ENCODE measurements around the gene FBN1. TPM values are rescaled to one million over a fixed set of nuclear protein-coding genes. Genes with fewer than 3 reads are reported as not detected.

Gene FBN1
- total RNA-seq, 1 donor from 2014 or later: 0.80 TPM

DNA sequence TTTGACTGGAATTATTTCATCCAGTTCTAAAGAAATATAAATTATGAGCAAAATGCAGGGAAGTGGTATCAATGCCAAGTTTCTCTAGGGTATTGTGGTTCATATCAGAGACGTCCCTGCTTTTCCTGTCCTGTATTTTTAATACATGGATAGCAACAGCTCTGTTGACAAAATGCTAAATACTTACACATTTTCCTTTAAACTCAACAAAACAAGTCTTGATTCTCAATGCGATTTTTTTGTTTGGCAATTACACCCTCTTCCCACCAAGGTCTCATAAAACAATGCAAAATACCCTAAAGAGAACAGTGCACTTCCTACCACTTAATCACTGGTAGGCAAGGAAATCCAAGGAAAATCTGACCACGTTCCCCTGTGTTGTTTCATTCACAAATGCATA lies 194.3 kb downstream of the FBN1 start:
- Mint-ChIP-seq H3K27ac (no peak overlapping the region), H3K36me3 (ENCODE audit: low read depth) (no peaks in the 10 kb centered on the region), H3K9me3 (no peaks in the 10 kb centered on the region), H3K4me3 (ENCODE audit: low read depth) (no peak overlapping the region), H3K27me3 (ENCODE audit: low read depth) (no peaks in the 10 kb centered on the region), H3K4me1 (ENCODE audit: low read depth) (no peaks in the 10 kb centered on the region)
- DNase-seq (ENCODE audit: low spot score): no peak
- intact Hi-C loops (cut with micrococcal nuclease): no loop called here

DNA sequence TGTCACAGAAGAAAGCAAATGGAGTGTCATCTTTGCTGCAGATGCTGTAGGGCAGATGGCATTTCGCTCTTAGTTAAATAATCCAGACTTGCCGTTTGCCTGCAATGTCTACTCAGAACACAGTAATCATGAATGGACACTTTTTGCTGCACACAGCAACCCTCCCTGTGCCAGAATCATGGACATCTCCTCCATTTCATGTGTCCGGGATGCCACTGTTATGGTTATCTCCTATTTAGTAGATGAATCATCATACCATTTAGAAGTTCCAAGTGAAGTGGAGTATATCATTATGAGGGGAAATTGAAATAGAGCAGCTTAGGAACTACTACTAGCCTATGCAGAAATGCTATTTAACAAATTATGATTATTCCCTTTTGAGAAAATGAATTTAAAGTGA lies 195.8 kb downstream of the FBN1 start:
- intact Hi-C loops (cut with micrococcal nuclease): no loop called here
- Mint-ChIP-seq H3K4me1 (ENCODE audit: low read depth) (no peaks in the 10 kb centered on the region), H3K27ac (no peak overlapping the region), H3K9me3 (no peaks in the 10 kb centered on the region), H3K4me3 (ENCODE audit: low read depth) (no peak overlapping the region), H3K36me3 (ENCODE audit: low read depth) (no peaks in the 10 kb centered on the region), H3K27me3 (ENCODE audit: low read depth) (no peaks in the 10 kb centered on the region)
- DNase-seq (ENCODE audit: low spot score): no peak

DNA sequence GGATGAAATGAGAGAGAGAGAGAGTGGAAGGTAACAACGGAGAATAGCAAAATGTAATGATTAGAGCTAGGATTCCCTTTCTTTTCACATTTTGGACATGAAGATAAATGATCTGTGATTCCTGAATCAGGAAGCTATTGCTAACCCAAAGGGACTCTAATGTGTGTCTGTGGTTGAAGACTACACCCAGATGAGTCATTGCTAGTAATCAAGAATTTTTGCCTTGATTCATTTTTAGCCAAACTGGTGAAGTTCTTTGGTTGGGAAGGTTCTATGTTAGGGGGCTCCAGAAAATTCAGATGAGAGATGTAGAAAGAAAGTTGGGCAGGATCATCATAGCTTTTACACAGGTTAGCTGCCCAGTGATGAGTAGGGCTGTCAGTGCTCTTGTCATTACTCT lies 197.9 kb downstream of the FBN1 start:
- no peaks in the 10 kb centered on the region for H3K9me3 Mint-ChIP-seq

DNA sequence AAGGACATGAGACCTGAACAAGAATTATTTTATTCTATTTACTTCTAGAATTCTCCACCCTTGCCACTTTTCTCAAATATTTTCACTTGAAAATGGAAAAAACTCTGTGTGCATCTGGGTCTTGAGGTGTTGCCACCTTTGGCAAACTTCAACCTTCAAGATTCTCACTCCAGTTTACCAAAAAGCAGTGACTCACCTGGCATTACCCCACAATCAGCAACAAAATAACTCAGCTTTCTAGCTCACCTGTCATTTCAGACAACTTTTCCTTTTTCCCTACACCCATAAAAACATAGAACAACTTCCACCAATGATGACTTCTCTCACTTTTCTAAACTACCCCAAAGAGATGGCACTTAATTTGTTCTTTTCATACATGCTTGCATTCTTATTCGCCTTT lies 198.5 kb downstream of the FBN1 start:
- Mint-ChIP-seq H3K4me3 (ENCODE audit: low read depth) (no peak overlapping the region), H3K27me3 (ENCODE audit: low read depth) (no peaks in the 10 kb centered on the region), H3K9me3 (no peaks in the 10 kb centered on the region), H3K27ac (no peak overlapping the region), H3K36me3 (ENCODE audit: low read depth) (no peaks in the 10 kb centered on the region), H3K4me1 (ENCODE audit: low read depth) (no peaks in the 10 kb centered on the region)
- DNase-seq (ENCODE audit: low spot score): no peak
- intact Hi-C loops (cut with micrococcal nuclease): no loop called here

More for the DNA sequence above, 197.9 kb downstream of the FBN1 start:
- no peak overlapping the region for H3K27ac Mint-ChIP-seq
- H3K27me3 Mint-ChIP-seq (ENCODE audit: low read depth): no peaks in the 10 kb centered on the region
- H3K4me3 Mint-ChIP-seq (ENCODE audit: low read depth): no peak overlapping the region
- no peaks in the 10 kb centered on the region for H3K4me1 Mint-ChIP-seq (ENCODE audit: low read depth)
- DNase-seq (ENCODE audit: low spot score): no peak
- intact Hi-C loops (cut with micrococcal nuclease): no loop called here
- H3K36me3 Mint-ChIP-seq (ENCODE audit: low read depth): no peaks in the 10 kb centered on the region

DNA sequence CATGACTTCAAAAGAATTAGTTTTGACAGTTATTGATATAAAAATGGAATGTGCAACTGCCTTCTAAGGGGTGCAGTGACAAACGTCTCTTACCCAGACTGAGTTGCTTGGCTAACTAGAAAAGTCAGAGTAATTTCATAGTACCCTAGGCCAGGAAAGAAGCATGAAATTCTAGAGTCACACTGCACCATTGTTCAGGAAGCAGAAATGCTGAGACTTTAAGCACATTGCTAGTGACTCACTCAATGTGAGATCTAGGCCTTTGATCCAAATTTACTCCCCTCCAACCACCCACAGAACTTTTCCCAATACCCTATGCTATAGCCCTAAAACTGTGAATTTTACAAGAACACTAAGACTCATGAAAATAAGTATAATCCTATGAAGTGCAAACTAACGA lies 203.5 kb downstream of the FBN1 start:
- H3K27ac Mint-ChIP-seq: no peak overlapping the region
- intact Hi-C loops (cut with micrococcal nuclease): no loop called here
- no peak overlapping the region for H3K4me3 Mint-ChIP-seq (ENCODE audit: low read depth)
- H3K27me3 Mint-ChIP-seq (ENCODE audit: low read depth): no peaks in the 10 kb centered on the region
- no peaks in the 10 kb centered on the region for H3K9me3 Mint-ChIP-seq
- H3K36me3 Mint-ChIP-seq (ENCODE audit: low read depth): no peaks in the 10 kb centered on the region
- no peaks in the 10 kb centered on the region for H3K4me1 Mint-ChIP-seq (ENCODE audit: low read depth)
- DNase-seq (ENCODE audit: low spot score): no peak

DNA sequence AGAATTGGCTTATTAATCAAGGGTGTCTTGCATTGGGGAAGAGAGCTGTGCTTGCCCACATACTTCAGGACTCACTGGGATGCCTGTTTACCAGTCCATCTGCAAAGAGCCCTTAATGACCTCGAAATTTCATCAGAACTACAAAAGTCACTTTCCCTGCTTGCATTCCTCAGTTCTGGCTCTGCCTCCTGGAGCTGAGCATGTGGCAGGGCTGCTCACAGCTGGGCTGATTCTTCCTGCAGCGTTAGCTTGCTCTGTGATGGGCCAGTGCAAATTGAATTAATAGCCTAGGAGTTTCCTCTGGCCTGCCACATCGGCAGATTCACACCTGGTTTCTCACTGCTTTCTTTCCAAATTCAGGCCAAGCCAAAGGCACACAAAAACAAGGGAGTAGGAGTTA lies 205.4 kb downstream of the FBN1 start:
- no peaks in the 10 kb centered on the region for H3K27me3 Mint-ChIP-seq (ENCODE audit: low read depth)
- no peak overlapping the region for H3K4me3 Mint-ChIP-seq (ENCODE audit: low read depth)
- no peaks in the 10 kb centered on the region for H3K9me3 Mint-ChIP-seq
- no peaks in the 10 kb centered on the region for H3K36me3 Mint-ChIP-seq (ENCODE audit: low read depth)
- DNase-seq (ENCODE audit: low spot score): no peak
- no peak overlapping the region for H3K27ac Mint-ChIP-seq
- intact Hi-C loops (cut with micrococcal nuclease): no loop called here
- H3K4me1 Mint-ChIP-seq (ENCODE audit: low read depth): no peaks in the 10 kb centered on the region

DNA sequence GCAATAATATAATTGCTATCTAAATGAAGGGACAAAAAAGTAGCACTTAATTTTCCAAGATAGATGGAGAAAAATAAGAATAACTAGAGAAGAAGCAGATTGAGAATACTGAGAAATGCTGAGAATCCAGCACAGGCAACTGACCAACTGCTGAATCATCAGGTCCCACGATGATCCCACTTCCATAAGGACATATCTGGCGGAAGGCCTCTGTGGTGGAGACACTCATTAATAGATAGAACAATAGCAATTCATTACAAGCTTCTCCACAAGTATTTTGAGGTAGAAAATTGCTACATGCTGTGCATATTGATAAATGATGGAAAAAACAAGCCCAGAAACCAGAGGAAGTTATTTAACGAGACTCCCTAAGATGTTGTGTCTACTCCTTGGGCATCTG lies 208.3 kb downstream of the FBN1 start:
- DNase-seq (ENCODE audit: low spot score): no peak
- Mint-ChIP-seq H3K4me3 (ENCODE audit: low read depth) (no peak overlapping the region), H3K27ac (no peak overlapping the region), H3K9me3 (no peaks in the 10 kb centered on the region), H3K4me1 (ENCODE audit: low read depth) (peaks cover 3% of the 10 kb centered on the region), H3K36me3 (ENCODE audit: low read depth) (no peaks in the 10 kb centered on the region), H3K27me3 (ENCODE audit: low read depth) (no peaks in the 10 kb centered on the region)
- intact Hi-C loops (cut with micrococcal nuclease): no loop called here

DNA sequence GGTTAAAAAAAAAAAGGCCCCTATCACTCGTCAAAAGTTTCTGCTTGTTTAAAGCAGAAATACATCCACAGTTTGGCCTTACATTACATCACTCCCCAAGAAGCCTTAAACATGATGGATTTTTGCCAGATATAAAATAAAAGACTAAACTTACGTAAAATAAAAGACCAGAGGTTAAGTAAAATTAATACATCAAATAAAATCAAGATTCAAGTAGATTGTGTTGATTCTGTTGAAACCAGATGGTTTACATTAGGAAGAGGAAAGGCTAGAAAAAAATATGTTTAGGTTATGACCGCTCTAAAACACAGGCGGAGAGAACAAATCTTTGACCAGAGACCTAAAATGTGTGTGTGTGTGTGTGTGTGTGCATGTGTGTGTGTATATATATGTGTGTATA lies 210.2 kb downstream of the FBN1 start:
- Mint-ChIP-seq H3K27ac (no peak overlapping the region), H3K4me1 (ENCODE audit: low read depth) (peaks cover 3% of the 10 kb centered on the region), H3K4me3 (ENCODE audit: low read depth) (no peak overlapping the region), H3K36me3 (ENCODE audit: low read depth) (no peaks in the 10 kb centered on the region), H3K9me3 (no peaks in the 10 kb centered on the region), H3K27me3 (ENCODE audit: low read depth) (no peaks in the 10 kb centered on the region)
- DNase-seq (ENCODE audit: low spot score): no peak
- intact Hi-C loops (cut with micrococcal nuclease): no loop called here

DNA sequence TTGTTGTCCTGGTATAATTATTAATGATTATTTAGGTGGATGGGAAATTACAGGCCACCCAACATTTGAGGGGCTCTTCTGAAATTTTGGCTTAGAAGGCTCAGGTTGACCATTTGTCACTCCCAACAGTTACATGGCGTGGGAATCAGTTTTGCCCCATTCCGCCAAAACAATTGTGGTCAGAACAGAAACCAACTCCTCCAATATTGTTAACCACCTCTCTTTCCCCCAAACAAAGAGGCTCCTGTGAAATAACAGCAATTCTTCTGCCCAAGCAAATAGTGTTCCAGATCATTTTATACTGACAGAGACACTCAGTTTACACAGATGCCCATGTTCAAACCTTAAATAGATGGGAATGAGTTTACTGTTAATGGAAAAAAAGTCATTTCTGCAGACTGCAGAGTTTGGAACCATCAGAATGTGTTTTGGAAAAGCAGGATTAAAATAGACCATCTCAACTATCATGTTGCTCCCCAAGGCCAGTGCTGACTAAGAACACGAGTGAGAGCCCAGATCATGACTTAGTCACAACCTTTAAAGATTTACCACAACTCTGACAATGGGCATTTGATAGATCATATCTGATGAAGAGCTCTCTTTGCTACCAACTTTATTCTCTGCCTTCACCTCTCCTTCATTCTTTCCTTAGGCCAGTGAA lies 212.2 kb downstream of the FBN1 start:
- H3K4me1 Mint-ChIP-seq (ENCODE audit: low read depth): peaks cover 3% of the 10 kb centered on the region
- DNase-seq (ENCODE audit: low spot score): no peak
- intact Hi-C loops (cut with micrococcal nuclease): no loop called here

DNA sequence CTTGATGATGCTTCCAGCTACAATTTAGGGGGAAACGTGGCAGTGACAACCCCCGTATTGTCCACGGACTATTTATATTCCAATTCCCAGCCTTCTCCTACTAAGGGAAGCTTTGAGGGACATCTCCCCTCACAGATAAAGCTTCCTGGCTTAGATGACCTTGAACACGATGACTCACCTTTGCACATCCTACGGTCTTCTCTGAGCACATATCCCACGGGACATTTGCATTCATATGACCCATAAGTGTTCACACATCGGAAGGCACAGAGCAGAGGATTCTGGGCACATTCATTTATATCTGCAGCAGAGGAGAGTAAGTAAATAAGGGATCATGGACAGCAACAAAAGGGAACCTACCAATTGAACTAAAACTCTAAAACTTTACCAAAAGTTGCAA lies 212.8 kb downstream of the FBN1 start:
- Mint-ChIP-seq H3K4me3 (ENCODE audit: low read depth) (no peak overlapping the region), H3K36me3 (ENCODE audit: low read depth) (no peaks in the 10 kb centered on the region), H3K4me1 (ENCODE audit: low read depth) (peaks cover 3% of the 10 kb centered on the region), H3K27me3 (ENCODE audit: low read depth) (no peaks in the 10 kb centered on the region), H3K27ac (no peak overlapping the region), H3K9me3 (no peaks in the 10 kb centered on the region)
- DNase-seq (ENCODE audit: low spot score): no peak
- intact Hi-C loops (cut with micrococcal nuclease): no loop called here

More for the DNA sequence above, 212.2 kb downstream of the FBN1 start:
- no peaks in the 10 kb centered on the region for H3K27me3 Mint-ChIP-seq (ENCODE audit: low read depth)
- H3K9me3 Mint-ChIP-seq: no peaks in the 10 kb centered on the region
- H3K27ac Mint-ChIP-seq: no peak overlapping the region
- no peaks in the 10 kb centered on the region for H3K36me3 Mint-ChIP-seq (ENCODE audit: low read depth)
- H3K4me3 Mint-ChIP-seq (ENCODE audit: low read depth): no peak overlapping the region

DNA sequence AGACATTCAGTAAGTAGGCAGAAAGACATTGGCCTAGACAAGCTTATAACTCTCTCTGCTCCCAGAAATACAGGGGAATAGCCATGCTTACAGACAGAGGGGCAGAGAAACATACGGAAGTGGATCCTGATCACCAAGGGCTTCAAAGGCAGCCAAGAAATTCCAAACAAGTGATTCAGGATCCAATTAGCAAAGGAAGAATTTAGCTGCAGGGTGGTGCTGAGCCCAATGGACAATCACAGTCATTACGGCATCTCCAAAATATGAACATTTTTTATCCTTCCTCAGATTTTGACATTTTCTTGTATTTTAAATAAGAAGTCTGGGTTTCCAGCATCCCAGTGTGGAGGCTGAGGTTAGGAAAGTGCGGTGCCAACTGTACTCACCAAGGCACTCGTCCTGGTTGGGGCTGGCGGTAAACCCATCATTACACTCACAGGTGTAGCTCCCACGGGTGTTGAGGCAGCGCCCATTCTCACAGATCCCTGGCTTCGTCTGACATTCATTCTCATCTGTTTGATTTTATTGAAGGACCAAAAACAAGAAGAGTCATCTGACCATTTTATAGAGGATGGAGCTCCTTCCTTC lies 217.5 kb downstream of the FBN1 start:
- intact Hi-C loops (cut with micrococcal nuclease): no loop called here

DNA sequence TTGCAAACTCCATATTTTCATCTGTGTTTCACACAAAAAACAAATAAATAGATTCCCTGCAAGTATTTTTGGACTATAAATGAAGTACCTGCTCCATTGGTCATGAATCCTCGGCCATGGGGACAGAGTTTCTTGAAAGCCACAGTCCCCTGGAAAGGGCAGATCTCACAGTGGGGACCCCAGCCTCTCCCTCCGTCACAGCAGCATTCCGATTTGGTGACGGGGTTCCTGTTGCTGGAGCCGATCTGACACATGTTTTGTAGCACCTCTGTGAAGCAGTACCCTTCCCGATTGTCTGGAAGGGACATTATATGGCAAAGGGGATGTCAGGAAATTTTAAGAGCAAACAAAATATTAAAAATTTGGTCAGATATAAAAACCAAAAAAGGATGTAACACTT lies 218.0 kb downstream of the FBN1 start:
- intact Hi-C loops (cut with micrococcal nuclease): no loop called here
- H3K36me3 Mint-ChIP-seq (ENCODE audit: low read depth): no peaks in the 10 kb centered on the region
- no peak for DNase-seq (ENCODE audit: low spot score)
- no peaks in the 10 kb centered on the region for H3K9me3 Mint-ChIP-seq
- no peak overlapping the region for H3K4me3 Mint-ChIP-seq (ENCODE audit: low read depth)
- no peaks in the 10 kb centered on the region for H3K27me3 Mint-ChIP-seq (ENCODE audit: low read depth)
- H3K4me1 Mint-ChIP-seq (ENCODE audit: low read depth): no peaks in the 10 kb centered on the region
- no peak overlapping the region for H3K27ac Mint-ChIP-seq

More for the DNA sequence above, 217.5 kb downstream of the FBN1 start:
- H3K4me1 Mint-ChIP-seq (ENCODE audit: low read depth): no peaks in the 10 kb centered on the region
- no peaks in the 10 kb centered on the region for H3K27me3 Mint-ChIP-seq (ENCODE audit: low read depth)
- H3K9me3 Mint-ChIP-seq: no peaks in the 10 kb centered on the region
- no peak for DNase-seq (ENCODE audit: low spot score)
- H3K36me3 Mint-ChIP-seq (ENCODE audit: low read depth): no peaks in the 10 kb centered on the region
- no peak overlapping the region for H3K4me3 Mint-ChIP-seq (ENCODE audit: low read depth)
- no peak overlapping the region for H3K27ac Mint-ChIP-seq

DNA sequence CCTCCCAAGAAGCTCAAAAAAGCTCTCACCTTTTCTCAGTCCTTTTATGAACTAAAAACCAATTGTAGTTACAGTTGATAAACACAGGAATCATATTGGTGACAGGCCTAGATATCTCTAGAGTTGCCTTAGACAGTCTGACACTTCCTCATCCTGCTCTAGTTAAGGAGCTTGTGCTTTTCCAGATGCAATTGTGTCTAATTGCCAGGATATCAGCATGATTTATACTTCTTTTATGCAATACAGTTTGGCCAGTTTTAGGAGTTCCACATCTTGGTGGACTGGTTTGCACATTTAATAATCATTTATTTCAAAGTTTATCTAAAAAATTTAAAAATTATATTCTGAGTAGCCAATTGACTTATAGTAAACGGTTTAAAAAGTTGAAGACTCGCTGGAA lies 218.6 kb downstream of the FBN1 start:
- H3K4me1 Mint-ChIP-seq (ENCODE audit: low read depth): no peaks in the 10 kb centered on the region
- intact Hi-C loops (cut with micrococcal nuclease): no loop called here
- H3K4me3 Mint-ChIP-seq (ENCODE audit: low read depth): no peak overlapping the region
- no peak for DNase-seq (ENCODE audit: low spot score)
- no peaks in the 10 kb centered on the region for H3K9me3 Mint-ChIP-seq
- no peaks in the 10 kb centered on the region for H3K36me3 Mint-ChIP-seq (ENCODE audit: low read depth)
- no peak overlapping the region for H3K27ac Mint-ChIP-seq
- H3K27me3 Mint-ChIP-seq (ENCODE audit: low read depth): no peaks in the 10 kb centered on the region

DNA sequence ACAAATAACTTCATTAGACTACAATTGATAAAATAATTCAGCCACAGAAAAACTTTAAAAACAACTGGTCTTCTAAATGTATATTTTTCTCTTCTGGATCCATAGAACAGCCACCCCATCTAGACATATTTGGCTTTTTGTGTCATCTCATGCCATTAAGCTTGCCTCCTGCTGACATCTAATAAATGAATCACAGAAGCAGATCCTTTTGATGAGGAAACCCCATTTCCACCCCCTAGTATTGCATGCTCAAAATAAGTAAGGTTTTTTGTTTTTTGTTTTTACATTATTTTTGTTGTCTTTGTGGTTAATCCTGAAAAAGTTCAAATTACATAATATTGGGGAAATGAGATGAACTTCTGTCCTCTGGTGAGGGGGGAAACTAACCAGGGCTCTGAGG lies 219.5 kb downstream of the FBN1 start:
- DNase-seq (ENCODE audit: low spot score): no peak
- Mint-ChIP-seq H3K27me3 (ENCODE audit: low read depth) (no peaks in the 10 kb centered on the region), H3K9me3 (no peaks in the 10 kb centered on the region), H3K27ac (no peak overlapping the region), H3K4me1 (ENCODE audit: low read depth) (no peaks in the 10 kb centered on the region), H3K4me3 (ENCODE audit: low read depth) (no peak overlapping the region), H3K36me3 (ENCODE audit: low read depth) (no peaks in the 10 kb centered on the region)
- intact Hi-C loops (cut with micrococcal nuclease): no loop called here
